Liver (tissue), 9 donors: ENCODE data around the gene C2CD5. TPM values are rescaled to one million over a fixed set of nuclear protein-coding genes. Genes with fewer than 3 reads are reported as not detected.

Source experiments
- DNase-seq: peaks from one replicate; pipeline ENCODE4 v3.0.0-alpha.2; 2017; ENCODE audit warnings: low spot score
- H3K27ac ChIP-seq, 2 donors: one replicate each; pipeline ENCODE4 v1.7.0; 2013; ENCODE audit warnings: inconsistent platforms in 2 of 2, low read length in 2 of 2, control low read depth in 1 of 2, low read depth in 1 of 2, mild to moderate bottlenecking in 1 of 2
- H3K27me3 ChIP-seq, 4 donors: one replicate each; pipeline versions ENCODE4 v1.6.1 to v1.7.0; 2013; ENCODE audit warnings: low read length in 3 of 4, inconsistent platforms in 1 of 4, mild to moderate bottlenecking in 1 of 4, moderate library complexity in 1 of 4; ENCODE audit not compliant: control insufficient read depth in 4 of 4, insufficient read depth in 4 of 4
- H3K36me3 ChIP-seq, 4 donors: one replicate each; pipeline versions ENCODE4 v1.6.1 to v1.7.0; 2013; ENCODE audit warnings: low read length in 3 of 4, mild to moderate bottlenecking in 3 of 4, low read depth in 1 of 4, moderate library complexity in 1 of 4; ENCODE audit not compliant: control insufficient read depth in 4 of 4, insufficient read depth in 3 of 4
- H3K4me1 ChIP-seq, 4 donors: one replicate each; pipeline versions ENCODE4 v1.6.1 to v1.7.0; 2013; ENCODE audit warnings: low read length in 3 of 4, mild to moderate bottlenecking in 3 of 4, moderate library complexity in 1 of 4; ENCODE audit not compliant: control insufficient read depth in 4 of 4, insufficient read depth in 4 of 4
- H3K4me3 ChIP-seq, 3 donors: one replicate each; pipeline versions ENCODE4 v1.6.1 to v1.7.0; 2013; ENCODE audit warnings: low read length in 3 of 3, control low read depth in 1 of 3, low read depth in 1 of 3, mild to moderate bottlenecking in 1 of 3
- H3K9ac ChIP-seq, 2 donors: one replicate each; pipeline ENCODE4 v1.7.0; 2013; ENCODE audit warnings: low read length in 2 of 2, mild to moderate bottlenecking in 2 of 2, moderate library complexity in 2 of 2, control low read depth in 1 of 2, low read depth in 1 of 2
- H3K9me3 ChIP-seq, 4 donors: one replicate each; pipeline versions ENCODE4 v1.6.1 to v1.7.0; 2013; ENCODE audit warnings: low read length in 3 of 4; ENCODE audit not compliant: control insufficient read depth in 4 of 4
- ATF3 ChIP-seq: IDR thresholded peaks from 2 replicates; pipeline ENCODE4 v1.6.1; 2016; ENCODE audit warnings: antibody characterized with exemption
- EGR1 ChIP-seq, 2 donors: IDR thresholded peaks; 2 replicates each; pipeline ENCODE4 v1.6.1; 2016 to 2018; ENCODE audit warnings: antibody characterized with exemption in 2 of 2, low read depth in 2 of 2
- FOXA1 ChIP-seq: IDR thresholded peaks from 2 replicates; pipeline ENCODE4 v1.6.1; 2016; ENCODE audit warnings: antibody characterized with exemption
- FOXA2 ChIP-seq: IDR thresholded peaks from 2 replicates; pipeline ENCODE4 v1.6.1; 2016; ENCODE audit warnings: antibody characterized with exemption
- GABPA ChIP-seq, 2 donors: IDR thresholded peaks in 1 of 2; conservative IDR thresholded peaks in 1 of 2; 2 replicates each; pipeline ENCODE4 v1.6.1; 2016; ENCODE audit warnings: antibody characterized with exemption in 2 of 2, mild to moderate bottlenecking in 1 of 2, moderate library complexity in 1 of 2
- HNF4A ChIP-seq, 2 donors: conservative IDR thresholded peaks; 2 replicates each; pipeline ENCODE4 v1.6.1; 2016; ENCODE audit warnings: antibody characterized with exemption in 2 of 2, mild to moderate bottlenecking in 2 of 2
- HNF4G ChIP-seq: IDR thresholded peaks from 2 replicates; pipeline ENCODE4 v1.6.1; 2016; ENCODE audit warnings: antibody characterized with exemption
- JUND ChIP-seq, 2 donors: IDR thresholded peaks; 2 replicates each; pipeline ENCODE4 v1.6.1; 2016; ENCODE audit warnings: antibody characterized with exemption in 2 of 2
- MAX ChIP-seq: IDR thresholded peaks from 2 replicates; pipeline ENCODE4 v1.6.1; 2016; ENCODE audit warnings: antibody characterized with exemption
- NR2F2 ChIP-seq: IDR thresholded peaks from 2 replicates; pipeline ENCODE4 v1.6.1; 2016; ENCODE audit warnings: antibody characterized with exemption
- RAD21 ChIP-seq, 2 donors: IDR thresholded peaks; 2 replicates each; pipeline ENCODE4 v1.6.1; 2016; ENCODE audit warnings: antibody characterized with exemption in 2 of 2, mild to moderate bottlenecking in 2 of 2
- RXRA ChIP-seq, 2 donors: IDR thresholded peaks; 2 replicates each; pipeline ENCODE4 v1.6.1; 2017 to 2018; ENCODE audit warnings: antibody characterized with exemption in 2 of 2, mild to moderate bottlenecking in 1 of 2
- SP1 ChIP-seq: IDR thresholded peaks from 2 replicates; pipeline ENCODE4 v1.6.1; 2018; ENCODE audit warnings: antibody characterized with exemption, mild to moderate bottlenecking
- TAF1 ChIP-seq: conservative IDR thresholded peaks from 2 replicates; pipeline ENCODE4 v1.6.1; 2016; ENCODE audit warnings: antibody characterized with exemption, mild to moderate bottlenecking
- YY1 ChIP-seq: IDR thresholded peaks from 2 replicates; pipeline ENCODE4 v1.6.1; 2016; ENCODE audit warnings: antibody characterized with exemption, mild to moderate bottlenecking
- WGBS: extraction: QIAGEN DNeasy Blood & Tissue Kit; methylation state at CpG from one replicate; pipeline ENCODE4 v1.1.7; 2013; 5-methylcytosine and 5-hydroxymethylcytosine counted together
- polyA plus RNA-seq, 2 donors: library from polyadenylated mRNA; stranded (reverse) in 1 of 2; unstranded in 1 of 2; fragments of 200-250 nt in 1 of 2; fragments of >200 nt in 1 of 2; fragmentation: Nextera tagmentation in 1 of 2; extraction: Ambion mirVana in 1 of 2; gene quantifications; one replicate each; pipeline versions ENCODE4 v1.2.1 to v1.2.3, GENCODE V29; 2013 to 2015
- total RNA-seq, 2 donors: library from RNA; depleted of rRNA; stranded (reverse); fragments of >200 nt; gene quantifications; one replicate each; pipeline ENCODE4 v1.2.3, GENCODE V29; 2014
- TF ChIP-seq, protein P1 (sequence below): fragments of 150-350 bp; IDR thresholded peaks from 2 replicates; pipeline ENCODE4 v1.5.1; 2017; ENCODE audit warnings: improper control_type of control experiment, low read depth, low read length; ENCODE audit not compliant: missing input control
- TF ChIP-seq, protein P2 (sequence below): IDR thresholded peaks from 2 replicates; pipeline ENCODE4 v1.6.1; 2016; ENCODE audit warnings: antibody characterized with exemption
- TF ChIP-seq, protein P3 (sequence below): IDR thresholded peaks from 2 replicates; pipeline ENCODE4 v1.6.1; 2016; ENCODE audit warnings: antibody characterized with exemption, mild to moderate bottlenecking
- donor health status: healthy.
- donor health status: healthy.
- donor health status: healthy.
- donor health status: healthy.
- donor health status: healthy.

Gene C2CD5
- total and polyA plus RNA-seq, 4 donors, result 5.8 to 25.0 (median 13.2) TPM

- 13% methylated on average over 1 of the region's 1 CpG for WGBS
- no peak for DNase-seq
- Histone ChIP-seq H3K27ac (no peak overlapping the region), H3K4me3 (no peak overlapping the region), H3K9ac (no peak overlapping the region), H3K4me1 (peaks cover 0 to 7% (median 5%) of the 10 kb centered on the region in 4 donors), H3K36me3 (peaks cover 2 to 7% (median 3%) of the 10 kb centered on the region in 4 donors), H3K27me3 (no peaks in the 10 kb centered on the region), H3K9me3 (no peaks in the 10 kb centered on the region)
- peak; percentile 14 to 27 for TF ChIP-seq HNF4A (conservative IDR thresholded peaks at IDR 0.05)
- peak in 1 of 2 donors; percentile 22 for TF ChIP-seq RXRA (IDR thresholded peaks at IDR 0.05)
- no peak for TF ChIP-seq MAX
- TF ChIP-seq, protein P1, sequence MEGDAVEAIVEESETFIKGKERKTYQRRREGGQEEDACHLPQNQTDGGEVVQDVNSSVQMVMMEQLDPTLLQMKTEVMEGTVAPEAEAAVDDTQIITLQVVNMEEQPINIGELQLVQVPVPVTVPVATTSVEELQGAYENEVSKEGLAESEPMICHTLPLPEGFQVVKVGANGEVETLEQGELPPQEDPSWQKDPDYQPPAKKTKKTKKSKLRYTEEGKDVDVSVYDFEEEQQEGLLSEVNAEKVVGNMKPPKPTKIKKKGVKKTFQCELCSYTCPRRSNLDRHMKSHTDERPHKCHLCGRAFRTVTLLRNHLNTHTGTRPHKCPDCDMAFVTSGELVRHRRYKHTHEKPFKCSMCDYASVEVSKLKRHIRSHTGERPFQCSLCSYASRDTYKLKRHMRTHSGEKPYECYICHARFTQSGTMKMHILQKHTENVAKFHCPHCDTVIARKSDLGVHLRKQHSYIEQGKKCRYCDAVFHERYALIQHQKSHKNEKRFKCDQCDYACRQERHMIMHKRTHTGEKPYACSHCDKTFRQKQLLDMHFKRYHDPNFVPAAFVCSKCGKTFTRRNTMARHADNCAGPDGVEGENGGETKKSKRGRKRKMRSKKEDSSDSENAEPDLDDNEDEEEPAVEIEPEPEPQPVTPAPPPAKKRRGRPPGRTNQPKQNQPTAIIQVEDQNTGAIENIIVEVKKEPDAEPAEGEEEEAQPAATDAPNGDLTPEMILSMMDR, result no peak
- no peak for TF ChIP-seq NR2F2
- TF ChIP-seq, protein P2, sequence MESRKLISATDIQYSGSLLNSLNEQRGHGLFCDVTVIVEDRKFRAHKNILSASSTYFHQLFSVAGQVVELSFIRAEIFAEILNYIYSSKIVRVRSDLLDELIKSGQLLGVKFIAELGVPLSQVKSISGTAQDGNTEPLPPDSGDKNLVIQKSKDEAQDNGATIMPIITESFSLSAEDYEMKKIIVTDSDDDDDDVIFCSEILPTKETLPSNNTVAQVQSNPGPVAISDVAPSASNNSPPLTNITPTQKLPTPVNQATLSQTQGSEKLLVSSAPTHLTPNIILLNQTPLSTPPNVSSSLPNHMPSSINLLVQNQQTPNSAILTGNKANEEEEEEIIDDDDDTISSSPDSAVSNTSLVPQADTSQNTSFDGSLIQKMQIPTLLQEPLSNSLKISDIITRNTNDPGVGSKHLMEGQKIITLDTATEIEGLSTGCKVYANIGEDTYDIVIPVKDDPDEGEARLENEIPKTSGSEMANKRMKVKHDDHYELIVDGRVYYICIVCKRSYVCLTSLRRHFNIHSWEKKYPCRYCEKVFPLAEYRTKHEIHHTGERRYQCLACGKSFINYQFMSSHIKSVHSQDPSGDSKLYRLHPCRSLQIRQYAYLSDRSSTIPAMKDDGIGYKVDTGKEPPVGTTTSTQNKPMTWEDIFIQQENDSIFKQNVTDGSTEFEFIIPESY, result no peak
- TF ChIP-seq HNF4G, result no peak
- TF ChIP-seq YY1, result no peak
- peak; percentile 7 for TF ChIP-seq FOXA1
- no peak for TF ChIP-seq TAF1
- TF ChIP-seq JUND (IDR thresholded peaks at IDR 0.05), result no peak
- no peak for TF ChIP-seq EGR1 (IDR thresholded peaks at IDR 0.05; ENCODE audit: low read depth in 2 of 2)
- TF ChIP-seq RAD21 (IDR thresholded peaks at IDR 0.05), result no peak
- TF ChIP-seq, protein P3, sequence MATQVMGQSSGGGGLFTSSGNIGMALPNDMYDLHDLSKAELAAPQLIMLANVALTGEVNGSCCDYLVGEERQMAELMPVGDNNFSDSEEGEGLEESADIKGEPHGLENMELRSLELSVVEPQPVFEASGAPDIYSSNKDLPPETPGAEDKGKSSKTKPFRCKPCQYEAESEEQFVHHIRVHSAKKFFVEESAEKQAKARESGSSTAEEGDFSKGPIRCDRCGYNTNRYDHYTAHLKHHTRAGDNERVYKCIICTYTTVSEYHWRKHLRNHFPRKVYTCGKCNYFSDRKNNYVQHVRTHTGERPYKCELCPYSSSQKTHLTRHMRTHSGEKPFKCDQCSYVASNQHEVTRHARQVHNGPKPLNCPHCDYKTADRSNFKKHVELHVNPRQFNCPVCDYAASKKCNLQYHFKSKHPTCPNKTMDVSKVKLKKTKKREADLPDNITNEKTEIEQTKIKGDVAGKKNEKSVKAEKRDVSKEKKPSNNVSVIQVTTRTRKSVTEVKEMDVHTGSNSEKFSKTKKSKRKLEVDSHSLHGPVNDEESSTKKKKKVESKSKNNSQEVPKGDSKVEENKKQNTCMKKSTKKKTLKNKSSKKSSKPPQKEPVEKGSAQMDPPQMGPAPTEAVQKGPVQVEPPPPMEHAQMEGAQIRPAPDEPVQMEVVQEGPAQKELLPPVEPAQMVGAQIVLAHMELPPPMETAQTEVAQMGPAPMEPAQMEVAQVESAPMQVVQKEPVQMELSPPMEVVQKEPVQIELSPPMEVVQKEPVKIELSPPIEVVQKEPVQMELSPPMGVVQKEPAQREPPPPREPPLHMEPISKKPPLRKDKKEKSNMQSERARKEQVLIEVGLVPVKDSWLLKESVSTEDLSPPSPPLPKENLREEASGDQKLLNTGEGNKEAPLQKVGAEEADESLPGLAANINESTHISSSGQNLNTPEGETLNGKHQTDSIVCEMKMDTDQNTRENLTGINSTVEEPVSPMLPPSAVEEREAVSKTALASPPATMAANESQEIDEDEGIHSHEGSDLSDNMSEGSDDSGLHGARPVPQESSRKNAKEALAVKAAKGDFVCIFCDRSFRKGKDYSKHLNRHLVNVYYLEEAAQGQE, result no peak
- TF ChIP-seq FOXA2, result no peak
- TF ChIP-seq GABPA (IDR thresholded peaks at IDR 0.05 in 1 of 2, conservative IDR thresholded peaks at IDR 0.05 in 1 of 2), result no peak
- no peak for TF ChIP-seq ATF3
- no peak for TF ChIP-seq SP1
Measured at GRCh38 chr12:22518060-22518719, 26.2 kb downstream of the C2CD5 start.
